ENCODE results near the gene CRYM. TPM values are rescaled to one million over a fixed set of nuclear protein-coding genes. Genes with fewer than 3 reads are reported as not detected.
"Not testable (repeated sequence)": the region's sequence is repeated elsewhere in the genome, so short reads cannot be mapped to it uniquely, and the experiment has no call there.

The CRYM gene
- total and polyA plus RNA-seq, 7 donors = 1.6 to 24.7 (median 6.1) TPM

DNA sequence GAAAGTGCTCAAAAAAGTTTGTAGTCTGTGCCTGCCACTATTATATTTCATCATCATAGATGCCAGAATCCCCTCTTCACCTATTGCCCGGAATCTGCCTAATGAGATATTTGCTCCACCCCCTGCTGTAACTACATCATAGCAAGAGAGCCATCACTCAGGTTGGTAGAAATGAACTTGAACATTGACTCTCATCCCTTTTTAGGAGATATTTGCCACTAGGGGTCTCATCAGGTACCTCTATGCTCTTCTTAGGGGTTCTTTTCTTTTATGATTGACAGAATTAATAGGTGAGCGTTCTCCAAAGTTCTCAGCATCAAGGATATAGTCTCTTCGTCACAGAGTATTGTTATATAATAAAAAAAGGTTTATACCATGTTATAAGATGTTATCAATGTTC lies 24.6 kb downstream of the CRYM start:
- intact Hi-C loops (cut with DNase I) = no loop called here
- no peak overlapping the region for H3K27ac ChIP-seq
- H3K4me1 ChIP-seq = no peaks in the 10 kb centered on the region
- 85 to 88% methylated on average over 3 of the region's 3 CpGs for WGBS, 2 donors
- DNase-seq = no peak
- H3K4me3 ChIP-seq = no peak overlapping the region
- H3K36me3 ChIP-seq = no peaks in the 10 kb centered on the region
- no peaks in the 10 kb centered on the region for H3K27me3 ChIP-seq
- no peak for TF ChIP-seq EP300 (IDR thresholded peaks at IDR 0.05)
- no peak for TF ChIP-seq POLR2A (IDR thresholded peaks at IDR 0.05)
- no peak for TF ChIP-seq POLR2AphosphoS5 (IDR thresholded peaks at IDR 0.05)
- no peak for TF ChIP-seq CTCF (IDR thresholded peaks at IDR 0.05)
- no peaks in the 10 kb centered on the region for H3K9me3 ChIP-seq

DNA sequence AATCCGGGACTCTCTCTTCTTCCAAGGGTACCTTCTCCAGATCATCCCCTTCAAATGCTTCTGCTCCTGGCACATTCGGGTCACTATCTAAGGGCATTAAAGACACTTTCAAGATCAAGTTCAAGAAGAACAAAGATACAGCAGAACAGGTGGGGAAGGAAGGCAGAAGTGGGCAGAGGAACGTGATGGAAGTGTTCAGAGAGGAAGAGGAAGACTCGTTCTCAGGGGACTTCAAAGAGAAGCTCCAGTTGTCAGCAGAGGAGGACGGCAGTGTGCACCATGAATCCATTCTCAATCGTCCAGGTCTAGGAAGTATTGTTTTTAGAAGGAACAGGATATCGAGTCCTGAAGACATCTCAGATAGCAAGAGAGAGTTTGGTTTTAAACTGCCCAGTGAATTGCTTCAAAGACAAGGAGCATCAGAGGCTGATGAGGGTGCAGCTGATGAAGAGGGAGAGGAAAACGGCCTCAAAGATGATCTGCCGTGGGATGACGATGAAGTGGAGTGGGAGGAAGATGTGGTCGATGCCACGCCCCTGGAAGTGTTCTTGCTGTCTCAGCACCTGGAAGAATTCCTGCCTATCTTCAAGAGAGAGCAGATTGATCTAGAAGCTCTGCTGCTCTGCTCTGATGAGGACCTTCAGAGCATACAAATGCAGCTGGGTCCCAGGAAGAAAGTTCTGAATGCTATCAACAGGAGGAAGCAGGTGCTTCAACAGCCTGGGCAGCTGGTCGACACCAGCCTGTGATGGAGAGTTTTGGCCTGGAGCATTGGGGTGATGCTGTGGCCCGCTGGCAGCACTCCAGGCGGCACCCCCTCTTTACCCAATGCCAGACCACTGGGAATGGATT lies 27.8 kb downstream of the CRYM start:
- intact Hi-C loops (cut with DNase I) = no loop called here
- no peaks in the 10 kb centered on the region for H3K4me1 ChIP-seq
- no peak overlapping the region for H3K4me3 ChIP-seq
- DNase-seq = no peak
- H3K27ac ChIP-seq = no peak overlapping the region
- WGBS, 2 donors = 73 to 88% methylated on average over 15 of the region's 15 CpGs
- H3K27me3 ChIP-seq = no peaks in the 10 kb centered on the region
- H3K36me3 ChIP-seq = no peaks in the 10 kb centered on the region
- H3K9me3 ChIP-seq = no peaks in the 10 kb centered on the region
- TF ChIP-seq POLR2AphosphoS5 (IDR thresholded peaks at IDR 0.05) (no peak), EP300 (IDR thresholded peaks at IDR 0.05) (no peak), POLR2A (IDR thresholded peaks at IDR 0.05) (no peak), CTCF (IDR thresholded peaks at IDR 0.05) (no peak)

GRCh38 chr16:21248179-21248578 lies 29.9 kb downstream of the CRYM start:
- intact Hi-C loops (cut with DNase I); H3K27ac ChIP-seq; H3K4me1 ChIP-seq; H3K4me3 ChIP-seq; H3K9me3 ChIP-seq; H3K36me3 ChIP-seq; DNase-seq; H3K27me3 ChIP-seq: not testable (repeated sequence)
- 90 to 91% methylated on average over 4 of the region's 4 CpGs for WGBS, 2 donors

DNA sequence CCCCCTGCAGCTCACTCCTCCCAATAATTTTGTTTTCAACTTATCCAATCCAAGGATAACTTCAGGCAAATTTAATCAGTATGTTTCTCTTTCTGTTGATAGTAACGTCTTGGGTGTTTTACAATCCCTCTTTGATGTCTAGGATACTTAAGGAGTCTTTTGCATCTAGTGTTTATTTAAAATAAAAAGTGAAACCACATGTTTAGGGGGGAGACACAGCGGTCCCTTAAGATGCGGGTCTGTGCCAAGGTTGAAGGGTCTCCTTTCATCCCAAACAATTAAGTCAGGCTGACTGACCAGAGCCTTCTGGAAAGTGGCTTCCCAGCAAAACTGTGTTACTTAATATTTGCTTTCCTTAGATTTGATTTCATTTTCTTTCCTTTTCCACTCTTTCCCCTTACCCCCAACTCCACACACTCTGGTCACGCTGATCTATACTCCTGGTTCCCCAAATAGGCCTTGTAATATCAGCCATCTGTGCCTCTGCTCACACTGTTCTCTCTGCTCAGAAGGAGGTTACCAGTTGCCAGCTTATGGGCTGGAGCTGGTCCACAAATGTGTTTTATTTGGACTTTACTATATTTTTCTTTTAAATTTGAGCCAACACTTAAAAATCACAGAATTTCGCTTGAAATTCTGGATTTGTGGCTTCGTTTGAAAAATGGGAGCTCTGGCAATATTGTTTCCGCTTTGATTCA lies 33.4 kb downstream of the CRYM start:
- intact Hi-C loops (cut with DNase I) = no loop called here

More for the DNA sequence above, 33.4 kb downstream of the CRYM start:
- DNase-seq = no peak
- TF ChIP-seq CTCF (IDR thresholded peaks at IDR 0.05) (no peak), POLR2AphosphoS5 (IDR thresholded peaks at IDR 0.05) (no peak), POLR2A (IDR thresholded peaks at IDR 0.05) (no peak), EP300 (IDR thresholded peaks at IDR 0.05) (no peak)
- no peak overlapping the region for H3K27ac ChIP-seq
- no peak overlapping the region for H3K4me3 ChIP-seq
- no peaks in the 10 kb centered on the region for H3K27me3 ChIP-seq
- no peaks in the 10 kb centered on the region for H3K36me3 ChIP-seq
- H3K9me3 ChIP-seq = no peaks in the 10 kb centered on the region
- H3K4me1 ChIP-seq = no peaks in the 10 kb centered on the region
- WGBS, 2 donors = 53 to 66% methylated on average over 7 of the region's 7 CpGs

All from sigmoid colon (tissue), 7 donors.